ENCODE data around the gene ATP13A4.

The ATP13A4 gene

DNA sequence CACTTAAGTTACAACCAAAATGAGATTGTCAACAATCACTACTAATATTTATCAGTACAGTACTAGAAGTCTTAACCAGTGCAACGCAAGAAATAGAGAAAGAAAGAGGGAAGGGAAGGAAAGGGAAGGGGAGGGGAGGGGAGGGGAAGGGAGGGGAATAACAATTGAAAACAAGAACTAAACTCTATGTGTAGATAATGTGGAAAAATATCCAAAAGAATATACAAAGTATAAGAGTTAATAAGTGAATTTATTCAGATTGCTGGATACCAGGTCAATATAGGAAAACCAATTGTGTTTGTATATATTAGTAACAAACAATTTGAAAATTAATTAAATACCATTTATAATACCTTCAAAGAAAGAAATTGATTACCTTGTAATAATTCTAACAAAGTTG lies 186.8 kb downstream of the ATP13A4 start:
- no peak for DNase-seq
- no peak overlapping the region for H3K27ac ChIP-seq
- H3K27me3 ChIP-seq (ENCODE audit: insufficient read depth, low read depth, severe bottlenecking) = no peaks in the 10 kb centered on the region
- no peaks in the 10 kb centered on the region for H3K36me3 ChIP-seq
- H3K9me3 ChIP-seq (ENCODE audit: severe bottlenecking) = no peaks in the 10 kb centered on the region
- H3K4me3 ChIP-seq (ENCODE audit: low read depth, low read length) = no peak overlapping the region
- TF ChIP-seq, protein P1, sequence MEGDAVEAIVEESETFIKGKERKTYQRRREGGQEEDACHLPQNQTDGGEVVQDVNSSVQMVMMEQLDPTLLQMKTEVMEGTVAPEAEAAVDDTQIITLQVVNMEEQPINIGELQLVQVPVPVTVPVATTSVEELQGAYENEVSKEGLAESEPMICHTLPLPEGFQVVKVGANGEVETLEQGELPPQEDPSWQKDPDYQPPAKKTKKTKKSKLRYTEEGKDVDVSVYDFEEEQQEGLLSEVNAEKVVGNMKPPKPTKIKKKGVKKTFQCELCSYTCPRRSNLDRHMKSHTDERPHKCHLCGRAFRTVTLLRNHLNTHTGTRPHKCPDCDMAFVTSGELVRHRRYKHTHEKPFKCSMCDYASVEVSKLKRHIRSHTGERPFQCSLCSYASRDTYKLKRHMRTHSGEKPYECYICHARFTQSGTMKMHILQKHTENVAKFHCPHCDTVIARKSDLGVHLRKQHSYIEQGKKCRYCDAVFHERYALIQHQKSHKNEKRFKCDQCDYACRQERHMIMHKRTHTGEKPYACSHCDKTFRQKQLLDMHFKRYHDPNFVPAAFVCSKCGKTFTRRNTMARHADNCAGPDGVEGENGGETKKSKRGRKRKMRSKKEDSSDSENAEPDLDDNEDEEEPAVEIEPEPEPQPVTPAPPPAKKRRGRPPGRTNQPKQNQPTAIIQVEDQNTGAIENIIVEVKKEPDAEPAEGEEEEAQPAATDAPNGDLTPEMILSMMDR (IDR thresholded peaks at IDR 0.05; ENCODE audit: low read depth, low read length) = no peak

DNA sequence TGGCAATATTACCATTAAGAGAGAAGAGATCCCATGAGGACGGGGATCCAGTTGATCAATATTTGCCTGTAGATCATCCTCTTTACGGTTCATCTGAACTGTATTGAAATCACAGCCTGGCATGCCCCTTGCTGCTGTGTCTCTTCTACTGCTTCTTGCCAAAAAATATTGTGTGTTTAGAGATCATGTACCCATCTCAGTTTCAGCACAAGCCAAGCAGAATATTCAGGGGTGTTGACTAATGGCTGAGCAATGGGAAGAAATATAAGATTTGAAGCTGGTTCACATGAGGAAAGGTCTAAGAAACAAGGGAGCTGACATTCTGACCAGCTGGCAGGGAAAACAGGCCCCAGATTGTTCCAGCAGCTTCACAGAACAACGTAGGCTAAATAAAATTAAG lies 197.4 kb downstream of the ATP13A4 start:
- no peak overlapping the region for H3K27ac ChIP-seq
- no peaks in the 10 kb centered on the region for H3K9me3 ChIP-seq (ENCODE audit: severe bottlenecking)
- H3K36me3 ChIP-seq = no peaks in the 10 kb centered on the region
- no peak overlapping the region for H3K4me3 ChIP-seq (ENCODE audit: low read depth, low read length)
- no peak for DNase-seq
- no peaks in the 10 kb centered on the region for H3K27me3 ChIP-seq (ENCODE audit: insufficient read depth, low read depth, severe bottlenecking)
- TF ChIP-seq, protein P1 (IDR thresholded peaks at IDR 0.05; ENCODE audit: low read depth, low read length) = no peak

DNA sequence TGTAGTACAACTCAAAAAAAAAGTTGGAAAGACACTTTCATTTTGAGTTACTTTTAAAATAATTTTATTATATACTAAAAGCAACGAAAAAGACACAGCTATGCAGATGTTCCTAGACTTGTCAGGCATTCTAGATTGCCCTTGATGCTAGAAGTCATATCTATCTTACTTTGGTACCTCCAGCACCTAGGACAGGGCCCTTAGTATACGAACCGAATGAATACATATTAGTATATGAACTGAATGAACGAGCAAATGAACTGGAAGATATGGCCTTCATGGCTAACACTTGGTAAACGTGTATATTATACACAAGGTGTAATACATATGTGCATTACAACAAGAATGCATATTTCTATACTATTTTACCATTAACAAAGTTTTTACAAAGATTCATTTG lies 200.3 kb downstream of the ATP13A4 start:
- Histone ChIP-seq H3K27me3 (ENCODE audit: insufficient read depth, low read depth, severe bottlenecking) (no peaks in the 10 kb centered on the region), H3K9me3 (ENCODE audit: severe bottlenecking) (no peaks in the 10 kb centered on the region), H3K36me3 (no peaks in the 10 kb centered on the region), H3K27ac (no peak overlapping the region), H3K4me3 (ENCODE audit: low read depth, low read length) (no peak overlapping the region)
- DNase-seq = no peak
- TF ChIP-seq, protein P1 (IDR thresholded peaks at IDR 0.05; ENCODE audit: low read depth, low read length) = no peak

Measured in WERI-Rb-1 (cell line).